ENCODE measurements around the gene ZNF841. TPM values are rescaled to one million over a fixed set of nuclear protein-coding genes. Genes with fewer than 3 reads are reported as not detected.
A peak's percentile ranks its signal among the peaks of the same experiment; 100 is the strongest.

Gene ZNF841
- total RNA-seq (2022) (37.6 and 39.8 TPM in 2 replicates), Bru-seq, nascent RNA (percentile 89 among the genes with signal in this experiment), BruChase-seq, experiment 1, labeled RNA remaining after a 6-hour chase (percentile 79 among the genes with signal in this experiment), BruChase-seq, experiment 2, labeled RNA remaining after a 2-hour chase (percentile 83 among the genes with signal in this experiment)
- long read RNA-seq, partial matches to known transcripts = 0 of 4 reads
- long read RNA-seq, other reads (novel, unspliced or antisense) = 4 of 4 reads

- CTCF ChIA-PET = no interaction called here
- BruUV-seq (replicated peaks) = TSS peak; percentile 84
- Mint-ChIP-seq H3K4me1 (ENCODE audit: low read depth, unreplicated experiment) (peaks cover 13% of the 10 kb centered on the region), H3K27me3 (ENCODE audit: unreplicated experiment) (no peaks in the 10 kb centered on the region), H3K4me3 (ENCODE audit: low read depth, unreplicated experiment) (peak within 1 kb of the TSS; percentile 91), H3K36me3 (ENCODE audit: insufficient read depth, unreplicated experiment) (peaks cover 45% of the 10 kb centered on the region), H3K27ac (ENCODE audit: unreplicated experiment) (peak within 1 kb of the TSS; percentile 88), H3K9me3 (ENCODE audit: low read depth, unreplicated experiment) (peaks cover 12% of the 10 kb centered on the region)
- DNase-seq = peak; percentile 99
- intact Hi-C loops (cut with micrococcal nuclease; ENCODE audit: unreplicated experiment) = loop anchor here (2.0 kb wide), 1 partner anchor 47 kb away; the partner anchor contains the start of gene ZNF432
- no peak for TF ChIP-seq CTCF (IDR thresholded peaks at IDR 0.05; ENCODE audit: unreplicated experiment)
These were observed at the start of gene ZNF841 for GRCh38 chr19:52095172-52096014. Gene ZNF841, minus strand, starts transcription at chr19:52095765. Its CDS starts 10,964 bp downstream, at chr19:52084801.

- Mint-ChIP-seq H3K9me3 (ENCODE audit: low read depth, unreplicated experiment) (peaks cover 7% of the 10 kb centered on the region), H3K36me3 (ENCODE audit: insufficient read depth, unreplicated experiment) (peaks cover 25% of the 10 kb centered on the region), H3K27ac (ENCODE audit: unreplicated experiment) (no peak overlapping the region), H3K27me3 (ENCODE audit: unreplicated experiment) (no peaks in the 10 kb centered on the region), H3K4me3 (ENCODE audit: low read depth, unreplicated experiment) (no peak overlapping the region), H3K4me1 (ENCODE audit: low read depth, unreplicated experiment) (peaks cover 11% of the 10 kb centered on the region)
- intact Hi-C loops (cut with micrococcal nuclease; ENCODE audit: unreplicated experiment) = no loop called here
- no TSS peak for BruUV-seq (replicated peaks)
- DNase-seq = no peak
- TF ChIP-seq CTCF (IDR thresholded peaks at IDR 0.05; ENCODE audit: unreplicated experiment) = no peak
- CTCF ChIA-PET = no interaction called here
These were observed 46.5 kb upstream of the ZNF841 start for GRCh38 chr19:52142001-52142595.

GRCh38 chr19:52141203-52141602, 45.6 kb upstream of the ZNF841 start:
- CTCF ChIA-PET = no interaction called here
- Mint-ChIP-seq H3K4me1 (ENCODE audit: low read depth, unreplicated experiment) (peaks cover 11% of the 10 kb centered on the region), H3K27me3 (ENCODE audit: unreplicated experiment) (no peaks in the 10 kb centered on the region), H3K4me3 (ENCODE audit: low read depth, unreplicated experiment) (no peak overlapping the region), H3K27ac (ENCODE audit: unreplicated experiment) (no peak overlapping the region), H3K36me3 (ENCODE audit: insufficient read depth, unreplicated experiment) (peaks cover 25% of the 10 kb centered on the region), H3K9me3 (ENCODE audit: low read depth, unreplicated experiment) (peaks cover 9% of the 10 kb centered on the region)
- no peak for TF ChIP-seq CTCF (IDR thresholded peaks at IDR 0.05; ENCODE audit: unreplicated experiment)
- BruUV-seq (replicated peaks) = no TSS peak
- DNase-seq = no peak
- intact Hi-C loops (cut with micrococcal nuclease; ENCODE audit: unreplicated experiment) = no loop called here

GRCh38 chr19:52140032-52140710, 44.6 kb upstream of the ZNF841 start:
- no TSS peak for BruUV-seq (replicated peaks)
- H3K27ac Mint-ChIP-seq (ENCODE audit: unreplicated experiment) = peak overlapping the region; percentile 71

More at GRCh38 chr19:52140032-52140710, 44.6 kb upstream of the ZNF841 start:
- intact Hi-C loops (cut with micrococcal nuclease; ENCODE audit: unreplicated experiment) = no loop called here
- CTCF ChIA-PET = interaction anchor here (0.6 to 1.3 kb wide), 2 partner anchors 49 to 524 kb away, joined by 3 to 5 read pairs; partner anchors contain the start of gene PPP2R1A
- no peak for DNase-seq
- Mint-ChIP-seq H3K36me3 (ENCODE audit: insufficient read depth, unreplicated experiment) (peaks cover 25% of the 10 kb centered on the region), H3K4me3 (ENCODE audit: low read depth, unreplicated experiment) (peak overlapping the region; percentile 84), H3K9me3 (ENCODE audit: low read depth, unreplicated experiment) (peaks cover 13% of the 10 kb centered on the region), H3K27me3 (ENCODE audit: unreplicated experiment) (no peaks in the 10 kb centered on the region), H3K4me1 (ENCODE audit: low read depth, unreplicated experiment) (peaks cover 11% of the 10 kb centered on the region)
- TF ChIP-seq CTCF (IDR thresholded peaks at IDR 0.05; ENCODE audit: unreplicated experiment) = no peak

Data from Calu3 (cell line).